Right lobe of liver (tissue), 4 donors: ENCODE measurements around the gene GLB1L2.

Experiments used
- CTCF ChIP-seq, 4 donors: fragments of 200-600 bp in 3 of 4; fragments of 450-650 bp in 1 of 4; IDR thresholded peaks; one replicate each; pipeline versions ENCODE4 v1.5.1 to v1.8.0; 2016 to 2022; ENCODE audit warnings: antibody characterized with exemption in 4 of 4, mild to moderate bottlenecking in 2 of 4
- POLR2A ChIP-seq: fragments of 450-650 bp; IDR thresholded peaks from one replicate; pipeline ENCODE4 v1.6.1; 2017; ENCODE audit warnings: antibody characterized with exemption, mild to moderate bottlenecking
- donor health status: DM: no; HTN: no; CAD: no.
- donor health status: DM: no; HTN: no; CAD: no.
- donor health status: DM: no; HTN: yes; CAD: no.

- no peak for TF ChIP-seq CTCF (IDR thresholded peaks at IDR 0.05)
- no peak for TF ChIP-seq POLR2A
Observed at GRCh38 chr11:134332782-134333181, 994 bp downstream of the GLB1L2 start.
